Brain microvascular endothelial cell (primary cell): ENCODE measurements around the gene BIRC6.

Experiments
- DNase-seq: peaks from one replicate; pipeline ENCODE4 v3.0.0-alpha.2; 2020
- H3K27ac ChIP-seq: fragments of 250-450 bp; sonication (Bioruptor Pico); 2 replicates; pipeline ENCODE4 v1.5.1; 2020; ENCODE audit warnings: mild to moderate bottlenecking, moderate library complexity
- H3K27me3 ChIP-seq: fragments of 250-450 bp; sonication (Bioruptor Pico); replicated peaks from 2 replicates; pipeline ENCODE4 v1.5.1; 2020; ENCODE audit warnings: mild to moderate bottlenecking
- H3K36me3 ChIP-seq: fragments of 250-450 bp; sonication (Bioruptor Pico); replicated peaks from 2 replicates; pipeline ENCODE4 v1.5.1; 2020; ENCODE audit warnings: mild to moderate bottlenecking
- H3K4me3 ChIP-seq: 2 replicates; pipeline ENCODE4 v1.5.1; 2011; ENCODE audit warnings: low read depth, mild to moderate bottlenecking, control low read depth, low read length, moderate library complexity
- in situ Hi-C: cut with HindIII; loops from 2 replicates; pipeline ENCODE4 v1.10.0; 2017; ENCODE audit warnings: low sequenced_read_pairs, low pct_ligation_motif_present
- TF ChIP-seq, protein P1 (sequence below): IDR thresholded peaks from 2 replicates; pipeline ENCODE4 v1.5.1; 2011; ENCODE audit warnings: low read depth, mild to moderate bottlenecking, moderate library complexity, low read length, control low read depth, inconsistent platforms; ENCODE audit errors: missing control alignments

Gene BIRC6

DNA sequence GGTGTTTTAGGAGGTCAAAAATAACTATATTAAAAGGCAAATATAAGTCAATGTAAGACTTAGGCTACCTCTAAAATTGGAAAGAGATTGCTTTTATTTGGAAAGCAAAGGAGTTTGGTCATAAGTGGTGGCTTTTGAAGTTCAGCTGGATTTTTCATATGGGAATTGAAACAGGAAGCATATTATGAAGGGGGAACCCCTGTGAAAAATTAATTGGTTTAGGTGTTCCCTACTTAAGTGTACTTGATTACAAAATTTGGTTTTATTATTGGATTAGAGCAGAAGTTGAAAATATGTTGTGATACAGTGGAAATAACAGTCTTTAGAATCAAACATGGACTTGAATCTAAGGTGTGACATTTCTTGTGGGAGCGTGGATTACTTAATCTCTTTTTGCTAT lies 149.6 kb downstream of the BIRC6 start:
- H3K27ac ChIP-seq, result no peak overlapping the region
- TF ChIP-seq, protein P1, sequence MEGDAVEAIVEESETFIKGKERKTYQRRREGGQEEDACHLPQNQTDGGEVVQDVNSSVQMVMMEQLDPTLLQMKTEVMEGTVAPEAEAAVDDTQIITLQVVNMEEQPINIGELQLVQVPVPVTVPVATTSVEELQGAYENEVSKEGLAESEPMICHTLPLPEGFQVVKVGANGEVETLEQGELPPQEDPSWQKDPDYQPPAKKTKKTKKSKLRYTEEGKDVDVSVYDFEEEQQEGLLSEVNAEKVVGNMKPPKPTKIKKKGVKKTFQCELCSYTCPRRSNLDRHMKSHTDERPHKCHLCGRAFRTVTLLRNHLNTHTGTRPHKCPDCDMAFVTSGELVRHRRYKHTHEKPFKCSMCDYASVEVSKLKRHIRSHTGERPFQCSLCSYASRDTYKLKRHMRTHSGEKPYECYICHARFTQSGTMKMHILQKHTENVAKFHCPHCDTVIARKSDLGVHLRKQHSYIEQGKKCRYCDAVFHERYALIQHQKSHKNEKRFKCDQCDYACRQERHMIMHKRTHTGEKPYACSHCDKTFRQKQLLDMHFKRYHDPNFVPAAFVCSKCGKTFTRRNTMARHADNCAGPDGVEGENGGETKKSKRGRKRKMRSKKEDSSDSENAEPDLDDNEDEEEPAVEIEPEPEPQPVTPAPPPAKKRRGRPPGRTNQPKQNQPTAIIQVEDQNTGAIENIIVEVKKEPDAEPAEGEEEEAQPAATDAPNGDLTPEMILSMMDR, result no peak
- no peak for DNase-seq
- in situ Hi-C loops, result no loop called here
- H3K4me3 ChIP-seq, result no peak overlapping the region
- H3K36me3 ChIP-seq, result peaks cover 34% of the 10 kb centered on the region
- no peaks in the 10 kb centered on the region for H3K27me3 ChIP-seq

DNA sequence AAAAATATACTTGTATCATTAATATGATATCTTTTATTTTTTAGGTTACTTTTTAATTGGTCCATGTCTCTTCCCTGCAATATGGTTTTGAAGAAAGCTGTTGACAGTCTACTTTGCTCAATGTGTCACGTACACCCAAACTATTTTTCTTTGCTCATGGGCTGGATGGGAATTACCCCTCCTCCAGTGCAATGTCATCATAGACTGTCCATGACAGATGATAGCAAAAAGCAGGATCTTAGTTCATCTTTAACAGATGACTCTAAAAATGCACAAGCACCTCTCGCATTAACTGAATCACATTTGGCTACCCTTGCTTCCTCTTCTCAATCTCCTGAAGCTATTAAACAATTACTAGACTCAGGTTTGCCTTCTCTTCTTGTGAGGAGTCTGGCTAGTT lies 158.1 kb downstream of the BIRC6 start:
- Histone ChIP-seq H3K27me3 (no peaks in the 10 kb centered on the region), H3K4me3 (no peak overlapping the region), H3K27ac (no peak overlapping the region), H3K36me3 (peaks cover 44% of the 10 kb centered on the region)
- in situ Hi-C loops, result no loop called here
- no peak for DNase-seq
- TF ChIP-seq, protein P1, result no peak

DNA sequence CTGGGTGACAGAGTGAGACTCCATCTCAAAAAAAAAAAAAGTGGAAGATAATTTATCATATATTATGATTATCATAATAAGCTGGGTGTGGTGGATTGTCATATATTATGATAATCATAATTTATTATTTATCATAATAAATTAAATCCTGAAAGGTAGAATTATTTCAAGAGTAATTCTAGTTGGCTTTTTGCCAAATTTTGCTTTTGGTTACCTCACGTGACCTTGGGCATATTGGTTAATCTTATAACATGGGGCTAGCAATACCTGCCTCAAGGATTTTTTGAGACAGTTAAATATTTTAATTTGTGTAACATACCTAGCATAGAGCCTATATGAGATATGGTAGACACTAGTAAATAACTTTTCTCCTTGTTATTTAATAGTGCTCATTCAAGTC lies 159.7 kb downstream of the BIRC6 start:
- Histone ChIP-seq H3K36me3 (peaks cover 46% of the 10 kb centered on the region), H3K27me3 (no peaks in the 10 kb centered on the region), H3K27ac (no peak overlapping the region), H3K4me3 (no peak overlapping the region)
- TF ChIP-seq, protein P1, result no peak
- in situ Hi-C loops, result no loop called here
- no peak for DNase-seq

DNA sequence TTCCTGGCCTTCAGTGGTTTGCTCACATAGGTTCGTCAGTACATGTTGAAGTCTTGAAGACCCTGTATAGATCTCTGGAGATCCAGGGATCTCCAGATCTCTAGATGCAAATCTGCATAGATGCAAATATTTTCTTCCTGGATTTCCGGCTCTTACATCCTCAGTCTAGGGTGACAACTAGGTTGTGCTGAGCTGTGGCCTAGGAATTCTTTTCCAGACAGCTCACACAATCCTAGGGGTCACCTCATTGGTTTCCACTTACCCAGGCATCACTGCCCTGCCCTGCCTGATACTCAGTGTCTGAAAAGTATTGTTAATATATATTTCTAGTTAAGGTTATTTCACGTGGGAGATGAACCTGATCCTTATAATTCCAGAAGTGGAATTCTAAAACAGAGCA lies 165.9 kb downstream of the BIRC6 start:
- H3K4me3 ChIP-seq, result no peak overlapping the region
- DNase-seq, result peak; percentile 36
- peaks cover 42% of the 10 kb centered on the region for H3K36me3 ChIP-seq
- H3K27me3 ChIP-seq, result no peaks in the 10 kb centered on the region
- in situ Hi-C loops, result no loop called here
- H3K27ac ChIP-seq, result no peak overlapping the region
- TF ChIP-seq, protein P1, result no peak

DNA sequence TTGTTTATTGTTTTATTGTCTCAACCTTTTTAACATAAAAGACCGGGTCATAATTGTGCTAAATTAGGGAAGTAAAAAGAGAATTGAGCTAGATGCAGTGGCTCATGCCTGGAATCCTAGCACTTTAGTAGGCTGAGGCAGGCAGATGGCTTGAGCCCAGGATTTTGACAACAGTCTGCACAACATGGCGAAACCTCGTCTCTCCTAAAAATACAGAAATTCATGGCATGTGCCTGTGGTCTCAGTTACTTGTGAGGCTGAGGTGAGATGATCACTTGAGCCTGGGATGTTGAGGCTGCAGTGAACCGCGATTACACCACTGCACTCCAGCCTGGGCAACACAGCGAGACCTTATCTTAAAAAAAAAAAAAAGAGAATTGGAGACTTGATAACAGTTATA lies 166.9 kb downstream of the BIRC6 start:
- in situ Hi-C loops, result no loop called here
- Histone ChIP-seq H3K27me3 (no peaks in the 10 kb centered on the region), H3K4me3 (no peak overlapping the region), H3K36me3 (peaks cover 41% of the 10 kb centered on the region), H3K27ac (no peak overlapping the region)
- no peak for DNase-seq
- TF ChIP-seq, protein P1, result no peak

DNA sequence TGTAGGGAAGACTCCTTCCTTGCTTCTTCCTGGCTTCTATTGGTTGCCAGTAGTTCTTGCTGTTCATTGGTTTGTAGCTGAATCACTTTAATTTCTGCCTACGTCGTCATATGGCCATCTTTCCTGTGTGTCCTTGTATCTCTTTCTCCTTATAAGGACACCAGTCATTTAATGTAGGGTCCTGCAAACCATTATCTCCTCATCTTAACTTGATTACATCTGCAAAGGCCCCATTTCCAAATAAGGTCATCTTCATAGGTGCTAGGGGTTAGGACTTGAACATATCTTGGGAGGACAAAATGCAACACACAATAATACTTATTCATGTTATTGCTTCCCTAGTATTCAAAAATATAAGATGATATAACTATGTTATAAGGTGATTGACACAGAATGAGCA lies 175.5 kb downstream of the BIRC6 start:
- H3K4me3 ChIP-seq, result no peak overlapping the region
- H3K27me3 ChIP-seq, result no peaks in the 10 kb centered on the region
- in situ Hi-C loops, result no loop called here
- TF ChIP-seq, protein P1, result no peak
- H3K36me3 ChIP-seq, result peaks cover 16% of the 10 kb centered on the region
- no peak overlapping the region for H3K27ac ChIP-seq
- no peak for DNase-seq
